ENCODE results near the gene CLSTN2.

DNA sequence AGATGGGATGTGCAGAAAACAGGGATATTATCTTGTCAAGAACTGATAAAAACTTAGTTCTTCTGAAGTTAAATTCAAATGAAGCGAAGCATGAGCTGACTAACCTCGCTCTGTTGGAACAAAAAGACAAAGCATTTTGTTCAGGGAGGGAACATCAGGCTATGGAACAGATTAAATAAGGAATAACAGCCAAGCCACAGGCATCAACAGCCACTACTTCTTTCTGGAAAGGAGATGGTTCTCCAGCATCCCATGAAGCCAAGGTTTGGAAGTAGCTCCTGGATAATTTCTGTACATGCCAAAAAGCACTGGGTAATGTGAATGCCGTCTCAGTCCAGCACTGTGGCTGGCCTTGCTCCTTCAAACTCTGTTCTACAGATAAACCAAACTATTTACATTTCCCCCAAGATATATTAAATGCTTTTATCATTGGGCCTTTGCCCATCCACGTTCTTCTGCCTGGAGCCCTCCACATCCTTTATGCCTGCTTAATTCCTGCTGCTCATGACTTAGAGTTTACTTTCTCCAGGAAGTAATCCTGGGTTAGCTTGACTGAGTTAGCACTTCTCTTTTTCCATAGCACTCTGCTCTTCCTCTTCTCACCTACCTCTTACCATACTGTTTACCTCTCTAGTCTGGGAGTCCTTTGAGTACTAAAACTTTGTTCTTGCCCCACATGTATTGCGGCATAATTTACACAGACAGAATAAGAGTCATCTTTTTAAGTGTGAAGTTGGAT is 232.0 kb downstream of the CLSTN2 start:
- TF ChIP-seq, protein P1, sequence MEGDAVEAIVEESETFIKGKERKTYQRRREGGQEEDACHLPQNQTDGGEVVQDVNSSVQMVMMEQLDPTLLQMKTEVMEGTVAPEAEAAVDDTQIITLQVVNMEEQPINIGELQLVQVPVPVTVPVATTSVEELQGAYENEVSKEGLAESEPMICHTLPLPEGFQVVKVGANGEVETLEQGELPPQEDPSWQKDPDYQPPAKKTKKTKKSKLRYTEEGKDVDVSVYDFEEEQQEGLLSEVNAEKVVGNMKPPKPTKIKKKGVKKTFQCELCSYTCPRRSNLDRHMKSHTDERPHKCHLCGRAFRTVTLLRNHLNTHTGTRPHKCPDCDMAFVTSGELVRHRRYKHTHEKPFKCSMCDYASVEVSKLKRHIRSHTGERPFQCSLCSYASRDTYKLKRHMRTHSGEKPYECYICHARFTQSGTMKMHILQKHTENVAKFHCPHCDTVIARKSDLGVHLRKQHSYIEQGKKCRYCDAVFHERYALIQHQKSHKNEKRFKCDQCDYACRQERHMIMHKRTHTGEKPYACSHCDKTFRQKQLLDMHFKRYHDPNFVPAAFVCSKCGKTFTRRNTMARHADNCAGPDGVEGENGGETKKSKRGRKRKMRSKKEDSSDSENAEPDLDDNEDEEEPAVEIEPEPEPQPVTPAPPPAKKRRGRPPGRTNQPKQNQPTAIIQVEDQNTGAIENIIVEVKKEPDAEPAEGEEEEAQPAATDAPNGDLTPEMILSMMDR (IDR thresholded peaks at IDR 0.05; ENCODE audit: low read length), result no peak
- no peak for TF ChIP-seq EZH2 (optimal IDR thresholded peaks at IDR 0.05; ENCODE audit: low read depth, low read length)

Measured in MM.1S (cell line).